Neural progenitor cell (in vitro differentiated cells): ENCODE data around the gene SCCPDH. TPM values are rescaled to one million over a fixed set of nuclear protein-coding genes. Genes with fewer than 3 reads are reported as not detected.

ENCODE experiments used
- DNase-seq: peaks from one replicate; pipeline ENCODE4 v3.0.0-alpha.2; 2016; ENCODE audit warnings: low spot score
- H2AFZ ChIP-seq: fragments of 200-600 bp; sonication (generic); replicated peaks from 2 replicates; pipeline ENCODE4 v1.6.1; 2016; ENCODE audit warnings: antibody characterized with exemption
- H3F3A ChIP-seq: fragments of 200-600 bp; sonication (generic); 2 replicates; pipeline ENCODE4 v1.6.1; 2016; ENCODE audit warnings: antibody characterized with exemption, low read depth
- H3K27ac ChIP-seq: fragments of 200-600 bp; sonication (generic); 2 replicates; pipeline ENCODE4 v1.5.1; 2016; ENCODE audit warnings: mild to moderate bottlenecking
- H3K27me3 ChIP-seq: fragments of 200-600 bp; sonication (generic); 2 replicates; pipeline ENCODE4 v1.6.1; 2016; ENCODE audit warnings: mild to moderate bottlenecking, moderate library complexity
- H3K36me3 ChIP-seq: fragments of 200-600 bp; sonication (generic); 2 replicates; pipeline ENCODE4 v1.5.1; 2016
- H3K4me1 ChIP-seq: fragments of 200-600 bp; sonication (generic); 2 replicates; pipeline ENCODE4 v1.6.1; 2016; ENCODE audit warnings: mixed run types
- H3K4me2 ChIP-seq: fragments of 200-600 bp; sonication (generic); 2 replicates; pipeline ENCODE4 v1.6.1; 2016
- H3K4me3 ChIP-seq: fragments of 200-600 bp; sonication (generic); 2 replicates; pipeline ENCODE4 v1.5.1; 2016
- H3K79me2 ChIP-seq: fragments of 200-600 bp; sonication (generic); 2 replicates; pipeline ENCODE4 v1.6.1; 2016; ENCODE audit warnings: low read depth
- H3K9ac ChIP-seq: fragments of 200-600 bp; sonication (generic); 2 replicates; pipeline ENCODE4 v1.6.1; 2016
- H3K9me3 ChIP-seq: fragments of 200-600 bp; sonication (generic); 2 replicates; pipeline ENCODE4 v1.5.1; 2016; ENCODE audit warnings: low read depth
- H4K20me1 ChIP-seq: fragments of 200-600 bp; sonication (generic); 2 replicates; pipeline ENCODE4 v1.6.1; 2016; ENCODE audit warnings: low read depth
- H3K27ac Mint-ChIP-seq: 3 replicates; pipeline ENCODE4 v1.8.0; 2021; ENCODE audit warnings: mixed read lengths
- H3K27me3 Mint-ChIP-seq: 2 replicates; pipeline ENCODE4 v1.8.0; 2022; ENCODE audit warnings: low read depth, mild to moderate bottlenecking, inconsistent platforms, moderate library complexity, mixed read lengths; ENCODE audit not compliant: insufficient read depth
- H3K36me3 Mint-ChIP-seq: 3 replicates; pipeline ENCODE4 v1.8.0; 2021; ENCODE audit warnings: mixed read lengths
- H3K4me1 Mint-ChIP-seq: 3 replicates; pipeline ENCODE4 v1.8.0; 2021; ENCODE audit warnings: mixed read lengths
- H3K4me3 Mint-ChIP-seq: 3 replicates; pipeline ENCODE4 v1.8.0; 2021; ENCODE audit warnings: mild to moderate bottlenecking, moderate library complexity, mixed read lengths
- H3K9me3 Mint-ChIP-seq: 3 replicates; pipeline ENCODE4 v1.8.0; 2020; ENCODE audit warnings: mixed read lengths
- EZH2 ChIP-seq: fragments of 200-600 bp; sonication (generic); IDR thresholded peaks from 2 replicates; pipeline ENCODE4 v1.6.1; 2017; ENCODE audit warnings: antibody characterized with exemption, mild to moderate bottlenecking, moderate library complexity
- EZH2phosphoT487 ChIP-seq: fragments of 200-600 bp; sonication (generic); IDR thresholded peaks from 2 replicates; pipeline ENCODE4 v1.6.1; 2017; ENCODE audit warnings: antibody characterized with exemption
- total RNA-seq: library from RNA; depleted of rRNA; stranded (reverse); fragments of >200 nt; gene quantifications from 2 replicates; pipeline ENCODE4 v1.2.3, GENCODE V29; 2015; ENCODE audit warnings: low replicate concordance
- TF ChIP-seq, protein P1 (sequence below): fragments of 200-600 bp; sonication (generic); IDR thresholded peaks from 2 replicates; pipeline ENCODE4 v1.5.1; 2017; ENCODE audit warnings: antibody characterized with exemption, mild to moderate bottlenecking

SCCPDH gene
- total RNA-seq, 1 donor from 2014 or later, result 56.3 TPM

GRCh38 chr1:246765521-246765920, 41.3 kb downstream of the SCCPDH start:
- Histone ChIP-seq H2AFZ (no peak overlapping the region), H3K4me1 (no peaks in the 10 kb centered on the region), H4K20me1 (no peaks in the 10 kb centered on the region), H3K36me3 (peaks cover 5% of the 10 kb centered on the region), H3K9me3 (no peaks in the 10 kb centered on the region), H3K27ac (no peak overlapping the region), H3K79me2 (no peaks in the 10 kb centered on the region), H3K27me3 (no peaks in the 10 kb centered on the region), H3K4me2 (no peak overlapping the region), H3F3A (no peaks in the 10 kb centered on the region), H3K9ac (no peak overlapping the region), H3K4me3 (no peak overlapping the region)
- TF ChIP-seq, protein P1, sequence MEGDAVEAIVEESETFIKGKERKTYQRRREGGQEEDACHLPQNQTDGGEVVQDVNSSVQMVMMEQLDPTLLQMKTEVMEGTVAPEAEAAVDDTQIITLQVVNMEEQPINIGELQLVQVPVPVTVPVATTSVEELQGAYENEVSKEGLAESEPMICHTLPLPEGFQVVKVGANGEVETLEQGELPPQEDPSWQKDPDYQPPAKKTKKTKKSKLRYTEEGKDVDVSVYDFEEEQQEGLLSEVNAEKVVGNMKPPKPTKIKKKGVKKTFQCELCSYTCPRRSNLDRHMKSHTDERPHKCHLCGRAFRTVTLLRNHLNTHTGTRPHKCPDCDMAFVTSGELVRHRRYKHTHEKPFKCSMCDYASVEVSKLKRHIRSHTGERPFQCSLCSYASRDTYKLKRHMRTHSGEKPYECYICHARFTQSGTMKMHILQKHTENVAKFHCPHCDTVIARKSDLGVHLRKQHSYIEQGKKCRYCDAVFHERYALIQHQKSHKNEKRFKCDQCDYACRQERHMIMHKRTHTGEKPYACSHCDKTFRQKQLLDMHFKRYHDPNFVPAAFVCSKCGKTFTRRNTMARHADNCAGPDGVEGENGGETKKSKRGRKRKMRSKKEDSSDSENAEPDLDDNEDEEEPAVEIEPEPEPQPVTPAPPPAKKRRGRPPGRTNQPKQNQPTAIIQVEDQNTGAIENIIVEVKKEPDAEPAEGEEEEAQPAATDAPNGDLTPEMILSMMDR, result no peak
- TF ChIP-seq EZH2phosphoT487 (no peak), EZH2 (no peak)
- Mint-ChIP-seq H3K27ac (no peak overlapping the region), H3K4me3 (no peak overlapping the region), H3K27me3 (no peaks in the 10 kb centered on the region), H3K4me1 (peaks cover 3% of the 10 kb centered on the region), H3K36me3 (peaks cover 48% of the 10 kb centered on the region), H3K9me3 (no peaks in the 10 kb centered on the region)
- DNase-seq, result no peak

DNA sequence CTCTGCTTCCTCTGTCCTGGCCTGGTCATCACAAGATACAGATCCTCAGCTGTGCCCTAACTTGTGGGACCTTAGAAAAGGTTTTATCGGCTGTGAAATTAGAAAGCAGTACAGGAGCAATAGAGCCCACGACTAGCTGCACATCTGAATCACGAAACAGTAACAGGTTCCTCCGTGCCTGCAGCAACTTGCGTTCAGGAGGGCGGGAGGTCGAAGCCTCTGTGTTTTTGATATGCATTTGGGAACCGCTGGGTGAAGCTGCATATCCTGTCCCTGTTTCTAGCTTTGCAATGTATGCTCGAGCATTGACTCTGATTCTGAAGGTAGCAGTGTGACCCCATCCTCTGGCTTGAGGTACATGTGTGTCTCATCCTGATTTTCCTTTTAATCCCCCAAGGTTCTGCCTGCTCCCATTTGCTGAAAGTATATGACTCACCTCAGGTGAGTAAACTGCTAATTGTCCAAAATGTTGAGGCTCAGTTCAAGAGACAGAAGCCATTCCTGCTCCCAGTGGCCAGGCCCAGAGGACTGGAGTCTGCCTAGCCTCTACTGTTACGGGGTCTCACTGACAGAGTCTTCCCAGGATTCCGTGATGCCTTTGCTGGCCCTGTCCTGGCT, 44.3 kb downstream of the SCCPDH start:
- no peak for TF ChIP-seq EZH2phosphoT487
- TF ChIP-seq, protein P1, result no peak
- no peak for TF ChIP-seq EZH2
- H3K4me3 Mint-ChIP-seq, result no peak overlapping the region
- no peaks in the 10 kb centered on the region for H3K27me3 ChIP-seq
- no peaks in the 10 kb centered on the region for H3K9me3 ChIP-seq
- no peaks in the 10 kb centered on the region for H3K27me3 Mint-ChIP-seq
- no peak overlapping the region for H3K27ac Mint-ChIP-seq
- H3K4me2 ChIP-seq, result no peak overlapping the region
- no peaks in the 10 kb centered on the region for H3K79me2 ChIP-seq
- H3F3A ChIP-seq, result no peaks in the 10 kb centered on the region
- H3K4me3 ChIP-seq, result no peak overlapping the region
- H3K4me1 Mint-ChIP-seq, result no peaks in the 10 kb centered on the region
- peaks cover 41% of the 10 kb centered on the region for H3K36me3 Mint-ChIP-seq
- H3K9ac ChIP-seq, result no peak overlapping the region
- H3K4me1 ChIP-seq, result no peaks in the 10 kb centered on the region
- H3K36me3 ChIP-seq, result peaks cover 5% of the 10 kb centered on the region
- no peak overlapping the region for H2AFZ ChIP-seq
- DNase-seq, result no peak
- no peaks in the 10 kb centered on the region for H3K9me3 Mint-ChIP-seq
- H3K27ac ChIP-seq, result no peak overlapping the region
- H4K20me1 ChIP-seq, result no peaks in the 10 kb centered on the region

GRCh38 chr1:246769306-246769705, 45.1 kb downstream of the SCCPDH start:
- Mint-ChIP-seq H3K9me3 (no peaks in the 10 kb centered on the region), H3K27ac (no peak overlapping the region)
- no peak overlapping the region for H3K4me2 ChIP-seq

More at GRCh38 chr1:246769306-246769705, 45.1 kb downstream of the SCCPDH start:
- Histone ChIP-seq H3K27ac (no peak overlapping the region), H2AFZ (no peak overlapping the region), H3F3A (no peaks in the 10 kb centered on the region), H4K20me1 (no peaks in the 10 kb centered on the region), H3K27me3 (no peaks in the 10 kb centered on the region), H3K4me1 (no peaks in the 10 kb centered on the region), H3K4me3 (no peak overlapping the region), H3K9ac (no peak overlapping the region), H3K36me3 (peaks cover 1% of the 10 kb centered on the region), H3K79me2 (no peaks in the 10 kb centered on the region), H3K9me3 (no peaks in the 10 kb centered on the region)
- no peak for DNase-seq
- Mint-ChIP-seq H3K36me3 (peaks cover 39% of the 10 kb centered on the region), H3K4me3 (no peak overlapping the region), H3K27me3 (no peaks in the 10 kb centered on the region), H3K4me1 (no peaks in the 10 kb centered on the region)
- TF ChIP-seq EZH2phosphoT487 (no peak), EZH2 (no peak)
- TF ChIP-seq, protein P1, result no peak
